H1 (cell line): ENCODE measurements around the gene BCL2. TPM values are rescaled to one million over a fixed set of nuclear protein-coding genes. Genes with fewer than 3 reads are reported as not detected.

Experiments used
- EZH2 ChIP-seq: fragments of 200-600 bp; sonication (generic); IDR thresholded peaks from 2 replicates; pipeline ENCODE4 v1.7.1; 2012; ENCODE audit warnings: low read depth, mild to moderate bottlenecking, moderate library complexity, low read length, inconsistent platforms; ENCODE audit not compliant: severe bottlenecking
- HDAC2 ChIP-seq, 2 experiments: fragments of 300-600 bp in 1 of 2; sonication (generic) in 1 of 2; IDR thresholded peaks; 2 replicates each; pipeline ENCODE4 v1.6.1; 2011 to 2012; ENCODE audit warnings: low read depth in 2 of 2, low read length in 2 of 2, mild to moderate bottlenecking in 2 of 2, moderate library complexity in 2 of 2, borderline replicate concordance in 1 of 2, inconsistent platforms in 1 of 2
- SP2 ChIP-seq: IDR thresholded peaks from 2 replicates; pipeline ENCODE4 v1.6.1; 2012; ENCODE audit warnings: mild to moderate bottlenecking, low read length, inconsistent platforms
- SP4 ChIP-seq: IDR thresholded peaks from 2 replicates; pipeline ENCODE4 v1.6.1; 2012; ENCODE audit warnings: low read length, inconsistent platforms
- SUZ12 ChIP-seq: fragments of 200-600 bp; sonication (generic); IDR thresholded peaks from 2 replicates; pipeline ENCODE4 v1.6.1; 2012; ENCODE audit warnings: mild to moderate bottlenecking, inconsistent platforms, low read length, moderate library complexity, mixed read lengths
- polyA plus RNA-seq, 7 experiments: library from polyadenylated mRNA; depleted of rRNA in 3 of 7; stranded (reverse) in 5 of 7; unstranded in 2 of 7; fragments of >200 nt in 5 of 7; fragments of 200-250 nt in 2 of 7; gene quantifications; 1 replicate in 5 of 7; 2 replicates in 1 of 7; 4 replicates in 1 of 7; pipeline versions ENCODE4 v1.2.1 to v1.2.3, GENCODE V29; 2011 to 2013; ENCODE audit warnings: missing spikeins in 2 of 7, mixed read lengths in 2 of 7
- total RNA-seq: library from RNA; stranded (reverse); fragmentation: NEBNext Ultra II Directional; extraction: Animal tissue kit (Norgen Biotek cat#: 25700); gene quantifications from 2 replicates; pipeline ENCODE4 v1.2.1, GENCODE V29; 2021
- TF ChIP-seq, protein P1 (sequence below): IDR thresholded peaks from 2 replicates; pipeline ENCODE4 v1.6.1; 2012; ENCODE audit warnings: inconsistent platforms

Gene BCL2
- total and polyA plus RNA-seq, 2 of the 8 experiments (the other 6 are each of a cell fraction or from before 2014, with no cell fraction given): 0.59 to 4.5 TPM

DNA sequence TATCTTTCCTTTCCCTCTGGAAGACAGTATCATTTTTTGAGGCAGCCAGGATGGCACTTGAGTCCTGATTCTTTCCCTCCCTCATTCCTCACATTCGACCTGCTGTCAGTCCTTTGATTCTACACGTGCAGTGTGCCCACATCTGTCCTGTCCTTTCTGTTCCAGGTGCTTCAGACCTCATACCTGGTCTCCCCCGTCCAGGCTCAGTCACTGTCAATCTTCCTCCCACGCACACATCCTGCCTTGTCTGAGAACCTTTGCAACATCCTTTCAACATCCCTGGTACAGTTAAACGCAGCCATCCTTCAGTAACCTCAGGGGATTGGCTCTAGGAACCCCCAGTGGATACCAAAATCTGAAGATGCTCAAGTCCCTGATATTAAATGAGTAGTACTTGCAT lies 10.1 kb downstream of the BCL2 start (continued):
- TF ChIP-seq, protein P1, sequence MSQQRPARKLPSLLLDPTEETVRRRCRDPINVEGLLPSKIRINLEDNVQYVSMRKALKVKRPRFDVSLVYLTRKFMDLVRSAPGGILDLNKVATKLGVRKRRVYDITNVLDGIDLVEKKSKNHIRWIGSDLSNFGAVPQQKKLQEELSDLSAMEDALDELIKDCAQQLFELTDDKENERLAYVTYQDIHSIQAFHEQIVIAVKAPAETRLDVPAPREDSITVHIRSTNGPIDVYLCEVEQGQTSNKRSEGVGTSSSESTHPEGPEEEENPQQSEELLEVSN: no peak
- no peak for TF ChIP-seq SP2
- TF ChIP-seq SUZ12: no peak
- TF ChIP-seq EZH2: no peak
- TF ChIP-seq SP4: no peak
- TF ChIP-seq HDAC2 (IDR thresholded peaks at IDR 0.05; ENCODE audit: borderline replicate concordance in 1 of 2, low read depth in 2 of 2, low read length in 2 of 2): no peak
